ENCODE data around the gene EOGT.

Gene EOGT

DNA sequence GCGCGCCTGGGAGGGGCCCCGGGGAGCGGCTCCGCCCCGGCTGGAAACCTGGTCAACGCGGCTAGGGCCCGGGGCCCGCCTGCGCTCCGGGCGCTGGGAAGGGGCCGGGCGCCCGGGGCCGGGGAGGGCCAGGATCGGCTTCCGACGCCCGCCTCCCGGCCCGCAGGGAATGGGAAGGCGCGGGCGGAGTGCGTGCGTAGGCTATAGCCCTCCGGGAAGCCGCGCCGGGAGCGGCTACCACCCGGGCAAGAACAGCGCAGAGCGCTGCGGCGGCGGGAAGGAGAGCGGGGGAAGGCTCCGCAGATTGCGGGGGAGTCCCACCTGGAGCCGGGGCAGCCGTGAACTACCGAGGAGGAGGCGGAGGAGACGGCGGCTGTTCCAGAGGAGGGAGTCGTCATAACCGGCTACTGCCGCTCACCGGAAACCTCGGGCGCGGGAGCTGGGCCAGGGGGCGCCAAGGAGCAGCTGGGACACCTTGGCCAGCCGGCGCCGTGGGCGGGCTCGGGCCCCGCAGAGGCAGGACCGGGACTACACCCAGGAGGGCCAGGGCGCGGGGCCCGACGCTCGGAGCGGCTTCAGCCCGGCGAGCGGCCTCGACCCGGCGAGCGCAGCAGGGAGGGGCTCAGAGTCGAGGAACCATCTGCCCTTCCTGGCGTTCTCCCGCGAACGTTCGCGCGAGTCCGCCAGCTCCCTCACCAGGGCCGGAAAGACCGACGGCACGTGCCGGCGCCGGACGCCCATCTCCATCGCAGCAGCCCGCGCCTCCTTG lies at the start of gene EOGT:
EOGT (minus strand) TSS at position 432 of the 769 bp plus-strand sequence. CDS start 3,838 bp downstream, outside the sequence.
- DNase-seq (ENCODE audit: low spot score): peak; percentile 80

DNA sequence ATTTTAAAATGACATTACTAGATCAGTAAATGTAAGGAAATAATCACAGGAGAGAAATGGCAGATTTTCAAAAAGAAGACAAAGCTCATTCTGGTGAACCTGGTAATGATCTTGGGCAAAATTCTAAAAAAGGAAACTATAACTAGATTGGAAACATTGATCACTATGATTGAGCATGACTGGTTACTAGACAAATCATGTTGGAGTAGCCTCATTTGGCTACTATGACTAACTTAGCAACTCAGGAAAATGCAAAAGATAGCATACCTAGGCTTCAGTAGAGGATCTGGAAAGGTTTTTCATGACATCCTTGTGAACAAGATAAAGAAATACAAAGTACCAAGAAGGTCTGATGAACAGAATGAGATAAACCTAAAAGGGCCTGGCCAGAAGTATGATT lies 46.2 kb upstream of the EOGT start:
- no peak for DNase-seq (ENCODE audit: low spot score)

- no peak for DNase-seq (ENCODE audit: low spot score)
These were observed 45.4 kb upstream of the EOGT start for GRCh38 chr3:69058947-69059224.

DNA sequence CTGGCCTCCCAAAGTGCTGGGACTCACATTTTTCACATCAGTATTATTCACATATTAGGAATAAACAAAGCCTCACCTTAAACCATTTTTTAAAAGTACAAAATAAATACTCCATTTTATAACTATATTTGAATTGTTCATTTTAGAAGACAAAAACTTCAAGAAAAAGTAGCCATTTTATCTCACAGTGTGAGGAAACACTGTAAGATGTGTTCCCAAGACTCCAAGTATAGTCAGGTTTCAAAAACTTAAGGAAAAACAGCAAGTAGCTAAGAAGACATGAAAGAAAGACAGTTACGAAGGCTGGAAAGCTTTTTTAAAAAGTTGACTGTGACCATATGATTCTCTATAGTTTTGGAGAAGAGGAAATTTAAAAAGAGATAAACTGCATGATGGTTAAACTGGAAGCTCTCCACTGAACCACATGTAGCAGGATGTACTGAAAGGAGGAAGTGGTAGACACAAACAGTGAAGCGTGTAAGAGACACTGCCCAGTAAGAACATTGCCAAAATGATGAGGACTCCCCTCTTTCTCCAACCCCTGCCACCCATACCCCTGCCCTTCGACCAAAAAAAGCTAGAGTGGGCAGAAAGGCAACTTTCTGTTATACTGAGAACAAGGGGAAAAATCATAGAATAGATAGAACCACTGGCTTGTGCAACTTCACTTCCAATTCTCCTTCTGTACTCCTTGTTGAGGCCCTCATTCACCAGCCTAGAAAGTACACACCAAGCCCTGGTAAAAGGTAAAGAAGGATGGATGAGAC lies 44.9 kb upstream of the EOGT start:
- DNase-seq (ENCODE audit: low spot score): peak; percentile 45

DNA sequence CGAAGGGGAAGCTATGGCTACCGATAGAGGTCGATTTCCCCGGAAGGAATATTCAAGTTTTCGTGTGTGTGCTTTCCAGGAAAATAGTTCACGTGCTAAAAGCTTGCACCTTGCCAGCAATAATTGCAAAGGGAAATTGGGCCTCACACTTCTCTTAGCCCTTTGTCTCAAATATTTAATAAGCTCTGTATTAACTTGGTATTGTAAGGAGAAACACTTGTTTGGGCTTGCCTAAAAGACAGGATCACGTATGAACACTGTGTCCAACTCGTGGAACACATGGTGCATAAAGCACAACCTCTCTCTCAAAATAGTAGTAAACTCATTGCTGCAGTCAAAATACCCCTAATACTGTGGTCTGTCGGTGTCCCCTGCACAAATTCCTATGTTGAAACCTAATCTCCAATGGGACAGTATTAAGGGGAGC lies 39.0 kb upstream of the EOGT start:
- DNase-seq (ENCODE audit: low spot score): no peak

DNA sequence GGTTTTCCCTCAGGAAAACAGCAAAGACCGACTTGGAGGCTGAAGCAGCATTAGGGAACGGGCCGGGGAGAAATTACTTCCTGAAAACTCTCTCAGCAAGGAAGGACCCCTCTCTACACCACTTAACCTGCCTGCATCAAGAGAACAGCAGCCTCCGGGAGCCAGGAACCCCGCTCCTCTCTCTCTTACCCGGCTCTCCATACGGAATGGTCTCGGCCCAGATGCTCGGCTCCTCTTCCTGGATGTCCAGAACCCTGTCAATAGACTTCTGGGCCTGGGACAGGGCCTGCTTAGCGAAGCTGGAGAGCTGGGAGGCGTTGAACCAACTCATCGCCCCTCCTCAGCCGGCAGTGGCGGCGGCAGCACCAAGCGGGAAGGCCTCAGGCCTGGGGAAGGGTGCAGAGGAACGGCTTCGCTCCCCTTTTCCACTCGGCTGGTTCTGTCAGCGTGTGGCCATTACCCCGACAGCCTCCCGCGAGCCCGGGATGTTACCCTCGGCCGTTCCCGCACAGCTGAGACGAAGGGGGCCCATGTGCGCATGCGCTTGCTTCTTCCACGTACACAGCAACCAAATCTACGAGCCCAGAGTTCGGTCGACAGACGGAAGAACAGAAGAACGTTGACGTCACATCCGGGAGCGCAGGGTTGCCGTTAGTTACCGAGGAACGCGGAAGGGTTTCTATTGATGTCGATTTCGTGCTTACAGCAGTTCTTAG lies 38.4 kb upstream of the EOGT start, which contains the start of gene TMF1:
TMF1 (minus strand) TSS at position 578 of the 716 bp plus-strand sequence; CDS start at position 331, 247 bp downstream.
- peak; percentile 98 for DNase-seq (ENCODE audit: low spot score)

- no peak for DNase-seq (ENCODE audit: low spot score)
These were observed 35.5 kb upstream of the EOGT start for GRCh38 chr3:69048990-69049389.

DNA sequence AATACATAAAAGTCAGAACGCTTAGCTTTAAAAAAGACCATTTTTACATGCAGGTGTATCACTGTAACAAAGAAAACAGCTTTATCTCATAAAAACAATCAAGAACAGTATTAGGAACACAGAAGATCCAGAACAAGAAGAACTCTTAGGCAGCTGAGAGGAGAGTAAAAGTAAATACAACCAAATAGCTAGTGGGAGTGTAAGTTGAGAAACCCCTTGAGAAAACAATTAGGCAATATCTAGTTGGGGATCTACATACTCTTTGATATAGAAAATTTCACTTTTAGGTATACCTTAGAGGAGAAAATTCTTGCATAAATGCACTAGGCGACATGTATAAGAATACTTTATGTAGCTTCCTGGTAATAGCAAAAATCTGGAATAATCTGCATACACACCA lies 31.1 kb upstream of the EOGT start:
- DNase-seq (ENCODE audit: low spot score): no peak

GRCh38 chr3:69033470-69033869 lies 20.0 kb upstream of the EOGT start:
- DNase-seq (ENCODE audit: low spot score): no peak

- DNase-seq (ENCODE audit: low spot score): no peak
These were observed 19.3 kb upstream of the EOGT start for GRCh38 chr3:69032737-69033136.

GRCh38 chr3:69032142-69032541 lies 18.7 kb upstream of the EOGT start:
- DNase-seq (ENCODE audit: low spot score): no peak

GRCh38 chr3:69031635-69032034 lies 18.2 kb upstream of the EOGT start:
- no peak for DNase-seq (ENCODE audit: low spot score)

DNA sequence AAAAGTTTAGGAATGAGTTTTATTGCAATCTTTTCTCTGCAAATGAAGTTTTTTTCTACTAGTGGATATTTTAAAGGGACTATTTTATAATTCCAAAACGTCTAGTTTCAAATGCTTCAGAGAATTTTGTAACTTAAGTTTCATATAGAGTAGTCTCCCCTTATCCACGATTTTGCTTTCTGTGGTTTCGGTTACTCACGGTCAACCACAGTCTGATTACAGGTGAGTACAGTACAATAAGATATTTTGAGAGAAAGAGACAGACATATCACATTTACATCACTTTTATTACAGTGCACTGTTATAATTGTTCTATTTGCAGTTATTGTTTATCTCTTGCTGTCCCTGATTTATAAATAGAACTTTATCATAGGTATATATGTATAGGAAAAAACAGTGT lies 7.4 kb upstream of the EOGT start:
- DNase-seq (ENCODE audit: low spot score): no peak

- DNase-seq (ENCODE audit: low spot score): peak; percentile 6
These were observed 6.9 kb upstream of the EOGT start for GRCh38 chr3:69020424-69020823.

DNA sequence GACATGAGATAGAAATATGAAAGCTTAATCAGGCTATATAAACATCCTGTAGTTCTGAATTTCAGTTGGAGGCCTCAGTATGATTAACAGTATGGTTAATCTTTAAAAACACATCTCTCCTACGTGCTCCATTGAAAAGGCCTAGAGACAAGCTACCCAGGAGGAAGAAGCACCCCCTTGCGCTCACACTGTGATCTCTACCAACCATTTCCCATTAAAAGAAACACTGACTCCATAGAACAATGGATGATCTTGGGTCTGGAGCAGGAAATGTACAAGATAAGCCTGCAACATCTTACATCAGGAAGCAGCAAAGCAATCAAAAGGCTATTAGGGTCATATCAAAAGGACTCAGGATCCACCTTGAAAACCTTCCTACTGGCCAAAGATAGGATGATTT lies 3.4 kb upstream of the EOGT start:
- DNase-seq (ENCODE audit: low spot score): no peak

DNA sequence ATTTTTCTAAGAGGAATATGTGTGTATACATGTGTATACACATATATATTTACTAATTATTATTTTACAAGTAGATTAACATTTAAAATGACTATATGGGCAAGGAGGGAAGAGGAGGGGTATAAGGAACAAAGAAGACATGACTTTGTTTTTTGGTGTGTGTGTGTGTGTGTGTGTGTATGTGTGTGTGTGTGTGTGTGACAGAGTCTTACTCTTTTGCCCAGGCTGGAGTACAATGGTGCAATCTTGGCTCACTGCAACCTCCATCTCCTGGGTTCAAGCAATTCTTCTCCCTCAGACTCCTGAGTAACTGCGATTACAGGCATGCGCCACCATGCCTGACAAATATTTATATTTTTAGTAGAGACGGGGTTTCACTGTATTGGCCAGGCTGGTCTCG lies 2.6 kb upstream of the EOGT start:
- no peak for DNase-seq (ENCODE audit: low spot score)

GRCh38 chr3:69014022-69014580 lies 617 bp upstream of the EOGT start:
- no peak for DNase-seq (ENCODE audit: low spot score)

DNA sequence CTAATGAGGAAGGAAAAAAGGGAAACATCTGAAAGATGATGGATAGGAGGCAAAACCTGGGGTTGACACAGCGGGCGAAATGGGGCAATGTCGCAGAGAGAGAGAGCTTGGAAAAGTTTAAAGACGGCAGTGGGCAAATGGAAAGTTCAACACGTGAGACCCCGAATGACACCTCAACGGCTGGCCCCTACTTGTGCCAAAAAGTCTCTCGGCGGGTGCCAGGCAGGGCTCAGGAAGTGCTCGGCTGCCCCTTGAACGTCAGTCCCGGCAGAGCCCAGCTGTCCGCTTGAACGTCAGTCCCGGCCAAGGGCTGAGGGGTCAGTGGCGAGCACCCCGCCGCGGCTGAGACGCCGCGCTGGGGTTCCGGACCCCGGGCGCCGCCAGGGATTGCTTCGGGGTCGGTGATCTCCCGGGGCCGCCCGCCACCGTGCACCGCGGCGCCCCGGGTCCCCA lies 658 bp downstream of the EOGT start:
- peak; percentile 3 for DNase-seq (ENCODE audit: low spot score)

DNA sequence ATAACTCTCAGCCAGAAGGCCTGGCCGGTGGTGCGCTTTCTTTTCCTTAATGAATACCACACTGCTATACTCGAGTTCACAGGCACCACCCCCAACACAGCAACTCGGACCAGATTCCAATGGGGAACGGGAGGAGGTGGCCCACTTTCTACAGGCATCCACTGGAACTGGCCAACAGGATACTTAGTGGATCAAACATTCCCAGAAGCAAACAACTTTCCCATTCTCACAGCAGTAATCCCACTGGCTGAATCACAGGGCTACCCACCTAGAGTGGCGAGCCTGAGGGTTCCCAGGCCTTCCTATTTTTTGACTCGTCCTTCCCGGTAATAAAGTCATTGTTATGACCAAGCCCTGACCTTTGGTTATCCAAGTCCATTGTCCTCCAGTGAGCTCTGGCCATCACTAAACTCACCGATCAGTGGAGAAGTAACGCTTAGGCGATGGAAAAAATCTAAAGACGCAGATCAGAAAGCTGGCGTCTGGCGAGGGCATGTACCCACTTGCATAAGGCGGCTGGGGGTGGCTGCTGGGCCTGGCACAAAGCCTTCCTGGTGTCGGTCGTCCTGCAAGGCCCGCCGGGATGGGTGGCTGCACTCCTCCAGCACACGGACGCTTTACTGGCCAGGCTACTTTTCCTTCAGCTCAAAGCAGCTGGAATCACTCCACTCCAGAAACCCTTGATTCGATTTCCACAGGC lies 1.2 kb downstream of the EOGT start:
- no peak for DNase-seq (ENCODE audit: low spot score)

- DNase-seq (ENCODE audit: low spot score): no peak
These were observed 2.3 kb downstream of the EOGT start for GRCh38 chr3:69011096-69011730.
